ENCODE measurements around the gene SLC1A1.
"Not testable (repeated sequence)": the region's sequence is repeated elsewhere in the genome, so short reads cannot be mapped to it uniquely, and the experiment has no call there.

SLC1A1 gene

GRCh38 chr9:4581861-4582565 lies 91.7 kb downstream of the SLC1A1 start:
- no peak for DNase-seq

- DNase-seq = no peak
Measured at GRCh38 chr9:4583001-4583400, 92.7 kb downstream of the SLC1A1 start.

- DNase-seq = no peak
Measured at GRCh38 chr9:4584636-4585035, 94.4 kb downstream of the SLC1A1 start.

- DNase-seq = no peak
Measured at GRCh38 chr9:4585135-4585534, 94.9 kb downstream of the SLC1A1 start.

GRCh38 chr9:4588721-4589120 lies 98.5 kb downstream of the SLC1A1 start:
- no peak for DNase-seq

GRCh38 chr9:4590430-4591122 lies 100.3 kb downstream of the SLC1A1 start:
- DNase-seq = no peak

- DNase-seq = no peak
Measured at GRCh38 chr9:4591123-4591500, 100.8 kb downstream of the SLC1A1 start.

- no peak for DNase-seq
Measured at GRCh38 chr9:4592295-4592694, 102.0 kb downstream of the SLC1A1 start.

- DNase-seq = no peak
Measured at GRCh38 chr9:4592886-4593285, 102.6 kb downstream of the SLC1A1 start.

GRCh38 chr9:4594545-4594944 lies 104.3 kb downstream of the SLC1A1 start:
- DNase-seq = no peak

- DNase-seq = no peak
Measured at GRCh38 chr9:4594994-4595393, 104.7 kb downstream of the SLC1A1 start.

- no peak for DNase-seq
Measured at GRCh38 chr9:4596165-4596922, 106.1 kb downstream of the SLC1A1 start.

- DNase-seq = no peak
Measured at GRCh38 chr9:4600368-4600767, 110.1 kb downstream of the SLC1A1 start.

- no peak for DNase-seq
Measured at GRCh38 chr9:4603830-4604229, 113.6 kb downstream of the SLC1A1 start.

GRCh38 chr9:4604678-4605095 lies 114.4 kb downstream of the SLC1A1 start:
- no peak for DNase-seq

GRCh38 chr9:4606033-4606432 lies 115.8 kb downstream of the SLC1A1 start:
- not testable (repeated sequence) for DNase-seq

GRCh38 chr9:4614627-4615026 lies 124.4 kb downstream of the SLC1A1 start:
- no peak for DNase-seq

GRCh38 chr9:4615251-4615650 lies 125.0 kb downstream of the SLC1A1 start:
- no peak for DNase-seq

- DNase-seq = no peak
Measured at GRCh38 chr9:4615778-4616177, 125.5 kb downstream of the SLC1A1 start.

- DNase-seq = no peak
Measured at GRCh38 chr9:4617752-4618151, 127.5 kb downstream of the SLC1A1 start.

GRCh38 chr9:4618700-4619099 lies 128.4 kb downstream of the SLC1A1 start:
- DNase-seq = no peak

- DNase-seq = no peak
Measured at GRCh38 chr9:4620057-4620765, 129.9 kb downstream of the SLC1A1 start.

GRCh38 chr9:4620881-4621555 lies 130.8 kb downstream of the SLC1A1 start:
- DNase-seq = no peak
